HTERT RPE-1 (cell line): ENCODE measurements around the gene FIG4.
"Not testable (repeated sequence)": the region's sequence is repeated elsewhere in the genome, so short reads cannot be mapped to it uniquely, and the experiment has no call there.

Experiments
- in situ Hi-C: fragments of 300-500 bp; cut with MboI; formaldehyde crosslinking; loops from 4 replicates; pipeline ENCODE4 v1.14.3; 2020; ENCODE audit warnings: low sequenced_read_pairs

The FIG4 gene

GRCh38 chr6:109747221-109747620 lies 56.1 kb downstream of the FIG4 start:
- in situ Hi-C loops = no loop called here

GRCh38 chr6:109759098-109759955 lies 68.2 kb downstream of the FIG4 start:
- in situ Hi-C loops = no loop called here

- in situ Hi-C loops = no loop called here
Observed at GRCh38 chr6:109760208-109760607, 69.1 kb downstream of the FIG4 start.

- in situ Hi-C loops = no loop called here
Observed at GRCh38 chr6:109762166-109762565, 71.1 kb downstream of the FIG4 start.

GRCh38 chr6:109762769-109763441 lies 71.8 kb downstream of the FIG4 start:
- in situ Hi-C loops = no loop called here

GRCh38 chr6:109766167-109766566 lies 75.1 kb downstream of the FIG4 start:
- in situ Hi-C loops = no loop called here

GRCh38 chr6:109767961-109768360 lies 76.9 kb downstream of the FIG4 start:
- in situ Hi-C loops = no loop called here

- in situ Hi-C loops = no loop called here
Observed at GRCh38 chr6:109768485-109768884, 77.4 kb downstream of the FIG4 start.

- in situ Hi-C loops = no loop called here
Observed at GRCh38 chr6:109769213-109769612, 78.1 kb downstream of the FIG4 start.

- in situ Hi-C loops = no loop called here
Observed at GRCh38 chr6:109770047-109770446, 79.0 kb downstream of the FIG4 start.

GRCh38 chr6:109770779-109771178 lies 79.7 kb downstream of the FIG4 start:
- in situ Hi-C loops = no loop called here

- in situ Hi-C loops = not testable (repeated sequence)
Observed at GRCh38 chr6:109771939-109772755, 81.1 kb downstream of the FIG4 start.

- in situ Hi-C loops = no loop called here
Observed at GRCh38 chr6:109772883-109773431, 81.9 kb downstream of the FIG4 start.

GRCh38 chr6:109781001-109781400 lies 89.9 kb downstream of the FIG4 start:
- in situ Hi-C loops = no loop called here

- in situ Hi-C loops = no loop called here
Observed at GRCh38 chr6:109782491-109782999, 91.4 kb downstream of the FIG4 start.

GRCh38 chr6:109783250-109783986 lies 92.3 kb downstream of the FIG4 start:
- in situ Hi-C loops = no loop called here

GRCh38 chr6:109787312-109787711 lies 96.2 kb downstream of the FIG4 start:
- in situ Hi-C loops = no loop called here

GRCh38 chr6:109788687-109789086 lies 97.6 kb downstream of the FIG4 start:
- in situ Hi-C loops = no loop called here

- in situ Hi-C loops = no loop called here
Observed at GRCh38 chr6:109790131-109790530, 99.0 kb downstream of the FIG4 start.

- in situ Hi-C loops = no loop called here
Observed at GRCh38 chr6:109791301-109791700, 100.2 kb downstream of the FIG4 start.
